Left cardiac atrium (tissue), 4 donors: Measurements from ENCODE around the gene C1orf232. TPM values are rescaled to one million over a fixed set of nuclear protein-coding genes. Genes with fewer than 3 reads are reported as not detected.

Experiments
- ATAC-seq, 2 donors: fragments of 200-7000 bp; cut with Tn5 transposase; one replicate each; pipeline ENCODE4 v1.9.1; 2020; ENCODE audit warnings: mild to moderate bottlenecking in 2 of 2, moderate library complexity in 2 of 2
- DNase-seq: peaks from one replicate; pipeline ENCODE4 v3.0.0-alpha.2; 2020
- intact Hi-C, 2 donors: fragments of 100-400 bp; cut with DNase I; formaldehyde crosslinking; loops; one replicate each; pipeline versions ENCODE4 v1.14.1 to v1.15.1; 2022 to 2023
- long read RNA-seq: library from polyadenylated mRNA; unstranded; transcript quantifications from one replicate; pipeline ENCODE4 v2.0.0, GENCODE V29; 2021
- total RNA-seq, 2 donors: library from RNA; stranded (reverse); fragmentation: NEBNext Ultra II Directional; extraction: Animal tissue kit (Norgen Biotek cat#: 25700); gene quantifications; one replicate each; pipeline ENCODE4 v1.2.1, GENCODE V29; 2021
- donor health status: DM: no; HTN: yes; CAD: no.
- donor health status: DM: no; HTN: yes; CAD: no; lungs with severe emphysema.
- donor health status: DM: yes; HTN: yes; CAD: no.
- donor health status: Dilated cardiomyopathy.

The C1orf232 gene
- not detected for total RNA-seq
- long read RNA-seq = 0 reads

GRCh38 chr1:26168410-26169197, at the start of gene C1orf232:
Gene C1orf232 (minus strand): TSS chr1:26168963. CDS start chr1:26168499, 464 bp downstream.
- intact Hi-C loops = loop anchor here in 1 of 2 donors (10.0 kb wide), 1 partner anchor 274 kb away; no protein-coding TSS in a partner anchor
- no peak for DNase-seq
- no peak for ATAC-seq

DNA sequence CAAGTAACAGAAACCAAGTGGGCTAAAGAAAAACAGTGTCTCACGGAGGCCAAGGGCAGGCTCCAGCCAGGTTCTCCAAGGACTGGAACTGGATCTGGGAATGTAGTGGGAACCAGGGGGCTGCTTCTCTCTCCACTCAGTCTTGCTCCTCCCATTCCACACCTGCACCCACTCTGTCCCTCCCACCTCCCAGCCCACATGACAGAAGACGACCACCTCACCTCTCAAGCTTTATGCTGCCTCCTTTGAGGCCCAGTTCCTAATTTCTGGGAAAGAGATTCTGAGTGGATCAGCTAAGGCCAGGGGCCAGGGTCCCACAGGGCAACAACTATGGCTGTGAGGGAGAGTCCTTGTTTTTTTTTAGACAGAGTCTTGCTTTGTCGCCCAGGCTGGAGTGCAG, 46.5 kb upstream of the C1orf232 start:
- DNase-seq (no peak), ATAC-seq (no peak)
- intact Hi-C loops = no loop called here

DNA sequence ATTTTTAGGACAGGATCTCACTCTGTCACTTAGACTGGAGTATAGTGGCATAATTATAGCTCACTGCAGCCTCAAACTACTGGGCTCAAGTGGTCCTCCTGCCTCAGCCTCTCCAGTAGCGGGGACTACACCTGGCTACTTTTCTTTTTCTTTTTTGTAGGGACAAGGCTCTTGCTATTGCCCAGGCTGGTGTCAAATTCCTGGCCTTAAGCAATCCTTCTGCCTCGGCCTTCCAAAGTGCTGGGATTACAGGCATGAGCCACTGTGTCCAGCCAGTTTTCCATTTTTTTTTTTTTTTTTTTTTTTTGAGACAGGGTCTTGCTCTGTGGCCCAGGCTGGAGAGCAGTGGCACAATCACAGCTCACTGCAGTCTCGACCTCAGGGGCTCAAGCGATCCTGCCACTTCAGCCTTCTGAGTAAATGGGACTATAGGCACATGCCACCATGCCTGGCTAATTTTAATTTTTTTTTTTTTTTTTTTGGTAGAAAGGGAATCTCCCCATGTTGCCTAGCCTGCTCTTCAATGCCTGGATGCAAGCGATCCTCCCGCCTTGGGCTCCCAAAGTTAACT, 44.7 kb upstream of the C1orf232 start:
- ATAC-seq = no peak
- DNase-seq = no peak
- intact Hi-C loops = no loop called here

- ATAC-seq (no peak), DNase-seq (no peak)
- intact Hi-C loops = no loop called here
Measured at GRCh38 chr1:26212726-26213125, 44.0 kb upstream of the C1orf232 start.

DNA sequence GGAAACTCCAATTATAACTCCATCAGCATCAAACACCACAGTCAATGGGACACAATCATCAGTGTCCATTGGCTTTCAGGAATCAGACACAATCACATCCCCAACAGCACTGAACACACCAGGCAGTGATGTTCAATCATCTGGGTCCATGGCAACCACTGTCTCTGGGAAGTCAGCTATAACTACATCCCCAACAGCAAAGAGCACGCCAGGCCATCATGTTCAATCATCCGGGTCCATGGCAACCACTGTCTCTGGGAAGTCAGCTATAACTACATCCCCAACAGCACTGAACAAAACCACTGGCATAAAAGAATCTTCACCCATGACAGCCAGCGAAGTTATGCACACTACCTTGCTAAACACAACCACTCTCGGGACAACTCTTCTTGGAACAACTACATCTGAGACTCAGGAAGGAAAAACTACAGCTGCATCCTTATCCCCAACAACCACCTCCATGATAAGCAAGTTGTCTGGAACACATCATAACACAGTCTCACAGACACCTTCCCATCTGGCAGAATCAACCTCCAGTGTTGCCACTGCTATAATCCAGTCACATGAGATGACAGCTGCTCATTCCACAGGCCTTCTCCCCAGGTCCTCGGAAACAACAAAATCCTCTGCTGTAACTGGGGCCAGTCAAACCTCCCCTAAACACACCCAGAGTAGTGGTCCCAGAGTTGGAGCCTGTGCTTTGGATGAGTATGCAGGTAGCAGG, 41.5 kb upstream of the C1orf232 start:
- DNase-seq = no peak
- intact Hi-C loops = no loop called here
- peak; percentile 53 to 76 for ATAC-seq

DNA sequence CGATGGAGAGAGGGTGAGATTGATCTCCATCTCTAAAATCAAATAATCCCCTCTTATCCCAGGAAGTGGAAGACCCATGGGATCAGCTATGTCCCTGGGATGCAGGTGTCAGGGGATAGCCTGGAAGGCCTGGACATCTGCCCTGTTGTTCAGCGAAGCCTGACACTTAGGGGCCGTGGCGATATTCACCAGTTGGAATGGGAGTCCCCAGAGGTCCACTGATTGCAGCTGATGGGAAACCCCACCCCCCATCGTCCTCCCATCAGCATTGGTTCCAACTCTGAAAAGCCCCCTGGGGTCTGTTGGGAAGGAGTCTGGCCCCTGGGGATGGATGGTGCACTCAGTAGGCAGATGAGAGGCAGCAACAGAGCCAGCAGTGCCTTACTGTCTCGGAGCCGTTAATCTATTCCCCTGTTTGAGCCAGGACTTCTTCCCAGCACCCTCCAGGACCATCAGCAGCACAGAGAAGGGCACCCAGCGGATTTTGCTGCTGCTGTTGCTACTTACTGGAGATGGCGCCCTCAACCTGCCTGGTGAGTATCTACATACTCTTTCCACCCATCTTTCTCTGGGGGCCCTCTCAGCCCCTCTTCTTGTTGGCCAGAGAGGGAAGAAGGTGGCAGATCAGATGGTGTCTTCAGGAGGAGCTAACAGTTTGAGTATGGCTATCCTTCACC, 35.0 kb upstream of the C1orf232 start:
- DNase-seq = no peak
- no peak for ATAC-seq
- intact Hi-C loops = no loop called here

DNA sequence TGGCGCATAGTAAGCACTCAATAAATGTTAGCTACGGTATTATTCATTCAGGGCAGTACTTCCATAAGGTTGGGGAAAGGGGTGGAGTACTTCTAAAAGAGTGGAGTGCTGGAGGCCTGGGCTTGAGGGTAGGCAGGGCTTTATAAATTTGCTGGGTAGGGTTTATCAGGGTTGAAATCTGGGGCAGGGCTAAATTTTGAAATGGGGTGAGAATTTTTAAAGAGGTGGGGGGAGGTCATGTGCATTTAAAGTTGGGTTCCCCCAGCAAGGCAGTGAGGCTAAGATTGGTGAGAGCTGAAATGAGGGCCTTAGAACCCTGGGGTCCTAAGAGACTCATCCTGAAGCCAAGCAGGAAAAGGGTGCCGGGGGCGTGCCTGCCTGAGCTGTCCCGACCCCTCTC, 31.6 kb upstream of the C1orf232 start:
- intact Hi-C loops = no loop called here
- no peak for ATAC-seq
- no peak for DNase-seq

DNA sequence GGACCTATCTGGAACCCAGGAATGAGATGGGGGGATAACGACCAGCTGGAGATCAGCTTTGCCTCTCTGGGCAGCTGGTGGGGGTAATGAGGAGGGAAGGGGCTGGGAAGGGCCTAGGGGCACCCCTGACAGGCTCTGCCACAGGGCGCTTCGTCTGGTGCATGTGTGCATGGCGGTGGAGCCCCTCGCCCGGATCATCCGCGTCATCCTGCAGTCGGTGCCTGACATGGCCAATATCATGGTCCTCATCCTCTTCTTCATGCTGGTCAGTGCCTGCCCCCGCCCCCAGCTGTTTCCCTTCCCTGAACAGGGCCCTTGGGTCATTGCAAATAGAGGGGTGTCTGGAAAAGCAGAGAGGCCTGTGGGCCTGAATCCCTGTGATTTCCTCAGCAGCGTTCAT, 29.1 kb upstream of the C1orf232 start:
- ATAC-seq = no peak
- intact Hi-C loops = no loop called here

DNA sequence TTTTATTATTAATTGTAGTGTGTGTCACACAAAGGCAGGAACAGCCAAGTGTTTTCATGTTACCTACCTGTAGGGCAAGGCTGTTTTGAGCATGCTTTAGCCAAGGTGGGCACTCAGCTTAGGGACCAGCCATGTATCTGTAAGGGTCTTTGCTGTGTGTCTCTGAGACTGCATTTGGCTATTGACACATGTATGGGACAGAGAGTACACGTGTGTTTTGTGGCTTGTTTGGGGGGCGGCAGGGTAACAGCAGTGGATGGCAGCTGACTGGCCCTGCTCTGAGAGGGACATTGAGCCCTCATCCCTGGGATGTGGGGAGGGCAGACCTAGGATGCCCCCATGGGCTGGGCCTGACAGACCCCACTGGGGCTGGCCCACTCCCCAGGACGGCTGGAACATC, 28.5 kb upstream of the C1orf232 start:
- intact Hi-C loops = no loop called here
- DNase-seq (no peak), ATAC-seq (no peak)

More for the DNA sequence above, 29.1 kb upstream of the C1orf232 start:
- DNase-seq = no peak

- DNase-seq = no peak
Measured at GRCh38 chr1:26195805-26196204, 27.0 kb upstream of the C1orf232 start.

DNA sequence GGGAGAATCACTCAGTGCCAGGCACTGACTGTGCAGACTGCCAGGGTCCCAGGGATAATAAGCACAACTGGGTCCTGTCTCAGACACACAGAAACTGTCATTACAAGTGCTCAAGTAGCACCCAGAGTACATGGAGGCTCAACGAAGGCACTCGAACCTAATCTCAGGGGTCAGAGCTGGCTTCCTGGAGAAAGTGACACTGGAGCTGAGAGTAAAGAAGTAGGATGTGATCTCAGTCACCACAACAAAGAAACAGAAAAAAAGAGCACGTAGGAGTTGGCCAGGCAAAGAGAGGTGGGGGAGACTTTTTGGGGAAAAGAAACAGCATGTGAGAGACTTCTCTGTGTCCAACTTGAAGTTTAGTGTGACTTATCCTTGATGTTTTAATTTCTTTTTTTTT, 23.0 kb upstream of the C1orf232 start:
- ATAC-seq (no peak), DNase-seq (no peak)
- intact Hi-C loops = no loop called here

More at GRCh38 chr1:26195805-26196204, 27.0 kb upstream of the C1orf232 start:
- no peak for ATAC-seq
- intact Hi-C loops = no loop called here

DNA sequence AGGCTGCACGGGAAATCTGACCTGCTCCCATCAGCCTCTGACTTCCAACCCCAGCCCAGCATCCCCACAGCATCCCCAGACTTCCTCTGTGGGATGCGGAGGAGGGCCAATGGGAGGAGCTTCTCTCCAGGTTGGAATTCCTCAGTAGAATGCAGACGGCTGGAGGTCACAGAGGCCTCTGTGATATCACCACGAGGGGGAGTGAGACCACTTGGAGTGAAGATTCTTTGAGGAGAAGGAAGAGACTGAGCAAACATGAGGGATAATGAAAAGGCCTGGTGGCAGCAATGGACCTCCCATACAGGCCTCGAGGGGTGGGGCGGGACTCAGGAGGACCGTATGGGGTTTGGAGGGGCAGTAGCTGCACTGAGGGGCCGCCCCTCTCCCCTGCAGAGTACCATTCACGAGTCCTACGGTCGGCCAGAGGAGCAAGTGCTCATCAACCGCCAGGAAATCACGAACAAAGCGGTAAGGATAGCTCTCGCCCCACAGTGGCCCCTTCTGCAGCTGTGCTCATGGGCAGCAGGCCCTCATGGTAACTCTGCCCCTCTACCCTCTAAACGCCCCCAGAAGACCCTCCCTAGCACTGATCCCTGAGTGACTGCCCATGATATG, 21.7 kb upstream of the C1orf232 start, which contains the start of gene CATSPER4:
CATSPER4 (plus strand) TSS at position 230 of the 615 bp plus-strand sequence; CDS start at position 256, 26 bp downstream.
- ATAC-seq (peak in 1 of 2 donors; percentile 46), DNase-seq (no peak)
- intact Hi-C loops = no loop called here

- intact Hi-C loops = no loop called here
- no peak for ATAC-seq
- no peak for DNase-seq
Measured at GRCh38 chr1:26189751-26190275, 21.1 kb upstream of the C1orf232 start.

DNA sequence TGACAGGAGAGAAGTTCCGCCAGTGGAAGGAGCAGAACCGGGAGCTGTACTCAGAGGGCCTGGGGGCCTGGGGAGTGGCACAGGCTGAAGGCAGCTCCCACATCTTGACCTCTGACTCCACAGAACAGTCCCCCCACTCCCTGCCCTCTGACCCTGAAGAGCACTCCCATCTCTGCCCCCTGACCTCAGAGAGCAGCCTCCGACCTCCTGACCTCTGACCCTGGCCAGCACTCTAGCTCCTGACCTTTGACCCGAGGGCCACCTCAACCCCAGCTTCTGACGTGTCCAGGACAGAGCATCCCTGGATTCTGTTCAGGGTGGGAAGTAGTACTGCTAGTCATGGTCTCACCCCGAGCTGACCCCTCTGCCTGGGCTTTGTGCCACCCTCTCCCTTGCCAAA, 20.6 kb upstream of the C1orf232 start:
- intact Hi-C loops = no loop called here
- DNase-seq = no peak

GRCh38 chr1:26188477-26188876, 19.7 kb upstream of the C1orf232 start:
- ATAC-seq = no peak
- no peak for DNase-seq
- intact Hi-C loops = no loop called here

More for the DNA sequence above, 20.6 kb upstream of the C1orf232 start:
- ATAC-seq = no peak

GRCh38 chr1:26187882-26188281, 19.1 kb upstream of the C1orf232 start:
- no peak for DNase-seq
- no peak for ATAC-seq
- intact Hi-C loops = no loop called here

DNA sequence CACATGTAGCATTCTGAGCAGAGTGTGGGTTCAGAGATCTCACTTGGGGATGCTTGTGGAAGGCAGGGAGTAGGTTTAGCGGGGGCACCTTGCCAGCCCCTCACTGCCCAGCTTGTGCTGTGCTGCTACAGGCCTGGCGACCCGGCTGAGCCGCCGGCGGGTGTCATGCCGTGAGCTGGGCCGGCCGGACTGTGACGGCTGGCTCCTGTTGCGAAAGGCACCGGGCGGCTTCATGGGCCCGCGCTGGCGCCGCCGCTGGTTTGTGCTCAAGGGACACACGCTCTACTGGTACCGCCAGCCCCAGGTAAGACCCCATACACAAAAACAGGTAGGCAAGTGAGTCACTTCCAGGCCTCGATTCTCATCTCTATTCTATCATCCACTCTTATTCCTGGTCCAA, 16.1 kb upstream of the C1orf232 start:
- ATAC-seq (no peak), DNase-seq (no peak)
- intact Hi-C loops = no loop called here

- DNase-seq = no peak
- ATAC-seq = no peak
- intact Hi-C loops = no loop called here
Measured at GRCh38 chr1:26184086-26184485, 15.3 kb upstream of the C1orf232 start.

DNA sequence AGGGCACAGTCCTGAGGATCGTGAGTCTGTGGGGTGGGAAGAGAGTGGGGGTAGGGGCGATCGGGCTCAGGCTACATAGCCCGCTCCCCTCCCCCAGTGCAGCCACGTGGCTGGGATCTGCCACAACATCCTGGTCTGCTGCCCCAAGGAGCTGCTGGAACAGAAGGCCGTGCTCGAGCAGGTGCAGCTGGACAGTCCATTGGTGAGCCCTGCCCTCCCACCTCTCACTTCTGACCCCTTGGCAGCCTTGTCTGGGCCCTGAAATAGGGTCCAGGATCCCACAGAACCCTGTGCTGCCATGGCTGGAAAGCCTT, 13.6 kb upstream of the C1orf232 start:
- DNase-seq (no peak), ATAC-seq (no peak)
- intact Hi-C loops = no loop called here
